Measurements from ENCODE around the gene LARGE1.

- TF ChIP-seq CTCF (IDR thresholded peaks at IDR 0.05; ENCODE audit: low read length) (no peak), EZH2 (IDR thresholded peaks at IDR 0.05; ENCODE audit: borderline replicate concordance, low read length) (no peak)
Measured at GRCh38 chr22:33515795-33516194, 404.5 kb downstream of the LARGE1 start.
